Testis (tissue), 3 donors: Measurements from ENCODE around the gene RPS6KB2. TPM values are rescaled to one million over a fixed set of nuclear protein-coding genes. Genes with fewer than 3 reads are reported as not detected.
A peak's percentile ranks its signal among the peaks of the same experiment; 100 is the strongest.

ENCODE experiments used
- DNase-seq: peaks from one replicate; pipeline ENCODE4 v3.0.0-alpha.2; 2019
- H3K27ac ChIP-seq, 2 donors: fragments of 200-600 bp; sonication (generic); one replicate each; pipeline ENCODE4 v1.5.1; 2019
- H3K27me3 ChIP-seq: fragments of 200-600 bp; sonication (generic); one replicate; pipeline ENCODE4 v1.5.1; 2019
- H3K36me3 ChIP-seq: fragments of 200-600 bp; sonication (generic); one replicate; pipeline ENCODE4 v1.5.1; 2017; ENCODE audit warnings: low read depth; ENCODE audit errors: missing control alignments
- H3K4me1 ChIP-seq: fragments of 200-600 bp; sonication (generic); one replicate; pipeline ENCODE4 v1.5.1; 2019
- H3K4me3 ChIP-seq, 2 donors: fragments of 200-600 bp; sonication (generic); one replicate each; pipeline ENCODE4 v1.5.1; 2017 to 2019
- H3K9me3 ChIP-seq: fragments of 200-600 bp; sonication (generic); one replicate; pipeline ENCODE4 v1.5.1; 2017
- POLR2A ChIP-seq: fragments of 450-650 bp; IDR thresholded peaks from one replicate; pipeline ENCODE4 v1.6.1; 2017; ENCODE audit warnings: antibody characterized with exemption, mild to moderate bottlenecking, moderate library complexity
- WGBS, 2 donors: methylation state at CpG; one replicate each; pipeline ENCODE4 v1.1.5; 2018; 5-methylcytosine and 5-hydroxymethylcytosine counted together
- intact Hi-C: fragments of 100-400 bp; cut with DNase I; formaldehyde crosslinking; loops from one replicate; pipeline ENCODE4 v1.15.1; 2023; ENCODE audit warnings: low total_unique reads
- polyA plus RNA-seq: library from polyadenylated mRNA; stranded (reverse); fragments of 350-450 nt; fragmentation: Illumina TruSeq; extraction: RNeasy Lipid Tissue Mini Kit (QIAGEN cat#74804); gene quantifications from one replicate; pipeline ENCODE4 v1.2.3, GENCODE V29; 2014; ENCODE audit warnings: low read depth, low replicate concordance; ENCODE audit not compliant: insufficient read depth
- total RNA-seq, 2 donors: library from RNA; depleted of rRNA; stranded (reverse); fragments of >200 nt; gene quantifications; one replicate each; pipeline ENCODE4 v1.2.3, GENCODE V29; 2016
- TF ChIP-seq, protein P1 (sequence below), 3 experiments: fragments of 450-650 bp in 2 of 3; fragments of 200-600 bp in 1 of 3; sonication (generic) in 1 of 3; IDR thresholded peaks; one replicate each; pipeline ENCODE4 v1.5.1; 2016 to 2019; ENCODE audit warnings: antibody characterized with exemption in 3 of 3, mild to moderate bottlenecking in 2 of 3, moderate library complexity in 1 of 3

RPS6KB2 gene
- total and polyA plus RNA-seq, 3 donors from 2014 or later, result 30.1 to 47.4 (median 46.5) TPM

GRCh38 chr11:67417425-67417824 lies 10.9 kb upstream of the RPS6KB2 start:
- 88 to 92% methylated on average over 1 to 10 of the region's 12 CpGs for WGBS, 2 donors
- DNase-seq, result no peak
- H3K27ac ChIP-seq, result no peak overlapping the region
- peaks cover 16% of the 10 kb centered on the region for H3K4me1 ChIP-seq
- intact Hi-C loops, result no loop called here
- no peaks in the 10 kb centered on the region for H3K27me3 ChIP-seq
- no peaks in the 10 kb centered on the region for H3K9me3 ChIP-seq
- H3K4me3 ChIP-seq, result no peak overlapping the region
- no peak for TF ChIP-seq POLR2A
- TF ChIP-seq, protein P1, sequence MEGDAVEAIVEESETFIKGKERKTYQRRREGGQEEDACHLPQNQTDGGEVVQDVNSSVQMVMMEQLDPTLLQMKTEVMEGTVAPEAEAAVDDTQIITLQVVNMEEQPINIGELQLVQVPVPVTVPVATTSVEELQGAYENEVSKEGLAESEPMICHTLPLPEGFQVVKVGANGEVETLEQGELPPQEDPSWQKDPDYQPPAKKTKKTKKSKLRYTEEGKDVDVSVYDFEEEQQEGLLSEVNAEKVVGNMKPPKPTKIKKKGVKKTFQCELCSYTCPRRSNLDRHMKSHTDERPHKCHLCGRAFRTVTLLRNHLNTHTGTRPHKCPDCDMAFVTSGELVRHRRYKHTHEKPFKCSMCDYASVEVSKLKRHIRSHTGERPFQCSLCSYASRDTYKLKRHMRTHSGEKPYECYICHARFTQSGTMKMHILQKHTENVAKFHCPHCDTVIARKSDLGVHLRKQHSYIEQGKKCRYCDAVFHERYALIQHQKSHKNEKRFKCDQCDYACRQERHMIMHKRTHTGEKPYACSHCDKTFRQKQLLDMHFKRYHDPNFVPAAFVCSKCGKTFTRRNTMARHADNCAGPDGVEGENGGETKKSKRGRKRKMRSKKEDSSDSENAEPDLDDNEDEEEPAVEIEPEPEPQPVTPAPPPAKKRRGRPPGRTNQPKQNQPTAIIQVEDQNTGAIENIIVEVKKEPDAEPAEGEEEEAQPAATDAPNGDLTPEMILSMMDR (IDR thresholded peaks at IDR 0.05), result no peak
- H3K36me3 ChIP-seq, result no peaks in the 10 kb centered on the region

DNA sequence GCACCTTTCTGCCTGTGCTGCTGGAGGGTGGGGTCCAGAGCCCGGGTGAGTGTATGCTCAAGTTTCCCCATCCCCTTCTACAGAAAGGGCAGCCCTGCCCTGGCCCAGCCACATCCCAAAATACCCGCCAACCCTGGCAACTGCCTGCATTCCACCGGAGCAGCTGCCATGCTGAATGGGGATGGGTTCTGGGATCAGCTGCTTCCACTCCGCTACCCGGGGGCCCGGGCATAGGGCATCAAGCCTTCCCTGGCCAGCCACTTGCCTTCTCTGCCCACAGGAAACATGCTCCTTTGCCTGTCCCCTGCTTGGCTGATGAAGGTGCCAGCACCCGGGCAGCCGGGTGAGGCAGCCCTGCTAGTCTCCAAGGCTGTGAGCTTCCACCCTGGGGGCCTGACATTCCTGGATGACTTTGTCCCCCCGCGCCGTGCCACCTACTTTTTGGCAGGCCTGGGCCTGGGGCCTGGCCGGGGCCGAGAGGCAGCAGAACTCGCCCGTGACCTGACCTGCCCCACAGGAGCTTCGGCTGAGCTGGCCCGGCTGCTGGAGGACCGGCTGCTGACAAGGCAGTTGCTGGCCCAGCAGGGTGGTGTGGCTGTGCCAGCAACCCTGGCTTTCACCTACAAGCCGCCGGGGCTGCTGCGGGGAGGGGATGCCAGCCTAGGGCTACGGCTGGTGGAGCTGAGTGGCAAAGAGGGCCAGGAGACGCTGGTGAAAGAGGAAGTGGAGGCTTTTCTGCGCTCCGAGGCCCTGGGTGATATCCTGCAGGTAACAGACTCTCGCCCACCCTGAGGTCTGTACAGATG lies 9.6 kb upstream of the RPS6KB2 start:
- Histone ChIP-seq H3K27me3 (no peaks in the 10 kb centered on the region), H3K4me3 (no peak overlapping the region), H3K36me3 (no peaks in the 10 kb centered on the region), H3K9me3 (no peaks in the 10 kb centered on the region), H3K27ac (no peak overlapping the region), H3K4me1 (peaks cover 11% of the 10 kb centered on the region)
- intact Hi-C loops, result no loop called here
- no peak for DNase-seq
- WGBS, 2 donors, result 75 to 77% methylated on average over 17 to 26 of the region's 26 CpGs
- TF ChIP-seq POLR2A, result no peak
- TF ChIP-seq, protein P1 (IDR thresholded peaks at IDR 0.05), result no peak

GRCh38 chr11:67419325-67420049 lies 8.8 kb upstream of the RPS6KB2 start:
- Histone ChIP-seq H3K27me3 (no peaks in the 10 kb centered on the region), H3K27ac (no peak overlapping the region), H3K9me3 (no peaks in the 10 kb centered on the region), H3K4me3 (no peak overlapping the region), H3K4me1 (peaks cover 11% of the 10 kb centered on the region), H3K36me3 (no peaks in the 10 kb centered on the region)
- DNase-seq, result no peak
- TF ChIP-seq POLR2A, result no peak
- TF ChIP-seq, protein P1 (IDR thresholded peaks at IDR 0.05), result no peak
- WGBS, 2 donors, result 88 to 95% methylated on average over 8 to 21 of the region's 21 CpGs
- intact Hi-C loops, result no loop called here

DNA sequence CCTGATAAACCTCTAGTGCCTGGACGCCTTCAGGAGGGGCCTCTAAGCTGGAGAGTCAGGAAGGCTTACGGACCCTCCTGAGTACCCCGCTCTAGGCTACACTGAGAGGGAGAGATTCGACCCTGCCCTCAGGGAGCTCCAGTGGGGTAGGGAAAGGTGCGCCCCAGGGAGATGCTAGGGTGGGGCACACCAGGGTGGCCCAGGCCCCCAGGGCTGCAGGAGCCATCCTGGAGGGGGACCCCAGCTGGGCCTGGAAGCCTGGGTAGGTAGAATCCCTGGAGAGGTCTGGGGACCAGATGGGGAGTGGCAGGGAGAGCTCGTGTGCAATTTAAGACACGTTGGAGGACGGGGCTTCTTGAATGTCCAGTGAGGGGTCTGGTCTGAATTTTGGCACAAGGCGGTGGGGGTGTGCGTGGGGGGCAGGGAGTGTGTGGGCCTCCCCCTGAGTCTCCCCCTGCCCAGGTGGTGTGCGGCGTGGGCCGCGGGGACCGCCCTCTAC lies 8.1 kb upstream of the RPS6KB2 start:
- H3K27me3 ChIP-seq, result no peaks in the 10 kb centered on the region
- peak overlapping the region; percentile 27 to 63 for H3K4me3 ChIP-seq
- no peak for TF ChIP-seq POLR2A
- TF ChIP-seq, protein P1 (IDR thresholded peaks at IDR 0.05), result no peak
- intact Hi-C loops, result no loop called here
- 14 to 35% methylated on average over 10 to 15 of the region's 15 CpGs for WGBS, 2 donors
- H3K9me3 ChIP-seq, result no peaks in the 10 kb centered on the region
- no peaks in the 10 kb centered on the region for H3K36me3 ChIP-seq
- peaks cover 9% of the 10 kb centered on the region for H3K4me1 ChIP-seq
- DNase-seq, result no peak
- H3K27ac ChIP-seq, result peak overlapping the region in 1 of 2 donors; percentile 83
